GM23338 (cell line): ENCODE results near the gene CNOT6. TPM values are rescaled to one million over a fixed set of nuclear protein-coding genes. Genes with fewer than 3 reads are reported as not detected.

Experiments used
- ATAC-seq: fragments of 200-7000 bp; cut with Tn5 transposase; 3 replicates; pipeline ENCODE4 v1.9.1; 2020
- DNase-seq: peaks from one replicate; pipeline ENCODE4 v3.0.0-alpha.2; 2015; ENCODE audit warnings: low spot score
- H2AFZ ChIP-seq: fragments of 200-600 bp; sonication (generic); 2 replicates; pipeline ENCODE4 v1.8.0; 2016; ENCODE audit warnings: antibody characterized with exemption, mild to moderate bottlenecking, moderate library complexity
- H3F3A ChIP-seq: fragments of 200-600 bp; sonication (generic); replicated peaks from 2 replicates; pipeline ENCODE4 v1.8.0; 2017; ENCODE audit warnings: antibody characterized with exemption, mixed run types, low read depth
- H3K27ac ChIP-seq: fragments of 200-600 bp; sonication (generic); 2 replicates; pipeline ENCODE4 v1.6.1; 2016; ENCODE audit warnings: low read depth
- H3K27me3 ChIP-seq: fragments of 200-600 bp; sonication (generic); 2 replicates; pipeline ENCODE4 v1.8.0; 2016; ENCODE audit warnings: mild to moderate bottlenecking, mixed run types, moderate library complexity; ENCODE audit not compliant: insufficient read depth
- H3K36me3 ChIP-seq: fragments of 200-600 bp; sonication (generic); 2 replicates; pipeline ENCODE4 v1.8.0; 2016; ENCODE audit warnings: mild to moderate bottlenecking; ENCODE audit not compliant: insufficient read depth
- H3K4me1 ChIP-seq: fragments of 200-600 bp; sonication (generic); 2 replicates; pipeline ENCODE4 v1.8.0; 2016; ENCODE audit warnings: mild to moderate bottlenecking, moderate library complexity; ENCODE audit not compliant: insufficient read depth
- H3K4me2 ChIP-seq: fragments of 200-600 bp; sonication (generic); 2 replicates; pipeline ENCODE4 v1.7.1; 2017; ENCODE audit warnings: mixed run types
- H3K4me3 ChIP-seq: fragments of 200-600 bp; sonication (generic); 2 replicates; pipeline ENCODE4 v1.6.1; 2016; ENCODE audit warnings: mixed run types
- H3K79me2 ChIP-seq: fragments of 200-600 bp; sonication (generic); replicated peaks from 2 replicates; pipeline ENCODE4 v1.8.0; 2017; ENCODE audit warnings: mild to moderate bottlenecking; ENCODE audit not compliant: insufficient read depth
- H3K9me2 ChIP-seq: fragments of 200-600 bp; sonication (generic); 2 replicates; pipeline ENCODE4 v1.8.0; 2017; ENCODE audit not compliant: insufficient read depth
- H4K20me1 ChIP-seq: fragments of 200-600 bp; sonication (generic); replicated peaks from 2 replicates; pipeline ENCODE4 v1.8.0; 2017; ENCODE audit warnings: mild to moderate bottlenecking; ENCODE audit not compliant: insufficient read depth
- H3K27ac Mint-ChIP-seq: 2 replicates; pipeline ENCODE4 v1.8.0; 2020; ENCODE audit warnings: inconsistent platforms, mild to moderate bottlenecking, moderate library complexity, mixed read lengths
- H3K27me3 Mint-ChIP-seq: 3 replicates; pipeline ENCODE4 v1.8.0; 2022; ENCODE audit warnings: low read depth, mild to moderate bottlenecking, moderate library complexity, mixed read lengths, inconsistent platforms; ENCODE audit not compliant: insufficient read depth, poor library complexity
- H3K36me3 Mint-ChIP-seq: 3 replicates; pipeline ENCODE4 v1.8.0; 2021; ENCODE audit warnings: low read depth, mild to moderate bottlenecking, inconsistent platforms, moderate library complexity, mixed read lengths
- H3K4me1 Mint-ChIP-seq: 3 replicates; pipeline ENCODE4 v1.8.0; 2020; ENCODE audit warnings: mild to moderate bottlenecking, inconsistent platforms, mixed read lengths
- H3K4me3 Mint-ChIP-seq: 3 replicates; pipeline ENCODE4 v1.8.0; 2021; ENCODE audit warnings: moderate library complexity, mild to moderate bottlenecking, inconsistent platforms, mixed read lengths
- H3K9me3 Mint-ChIP-seq: 3 replicates; pipeline ENCODE4 v1.8.0; 2020; ENCODE audit warnings: moderate library complexity, mild to moderate bottlenecking, inconsistent platforms, mixed read lengths
- CREB1 ChIP-seq: fragments of 250-450 bp; sonication (Bioruptor Pico); IDR thresholded peaks from 2 replicates; pipeline ENCODE4 v1.5.0; 2020; ENCODE audit warnings: low read depth, mild to moderate bottlenecking, moderate library complexity
- EZH2 ChIP-seq: fragments of 200-600 bp; sonication (generic); IDR thresholded peaks from one replicate; pipeline ENCODE4 v1.8.0; 2017; ENCODE audit warnings: antibody characterized with exemption, mild to moderate bottlenecking, low read depth; ENCODE audit not compliant: unreplicated experiment
- JUNB ChIP-seq: IDR thresholded peaks from one replicate; pipeline ENCODE4 v1.6.1; 2016; ENCODE audit warnings: antibody characterized with exemption; ENCODE audit not compliant: unreplicated experiment
- POLR2AphosphoS5 ChIP-seq: IDR thresholded peaks from 2 replicates; pipeline ENCODE4 v1.6.1; 2016; ENCODE audit warnings: antibody characterized with exemption, low read depth
- ZNF114 ChIP-seq: fragments of 250-450 bp; sonication (Bioruptor Pico); IDR thresholded peaks from 2 replicates; pipeline ENCODE4 v1.5.0; 2020; ENCODE audit warnings: mild to moderate bottlenecking, moderate library complexity
- polyA plus RNA-seq: library from polyadenylated mRNA; unstranded; fragments of >200 nt; fragmentation: Nextera tagmentation; extraction: Ambion mirVana; gene quantifications from 2 replicates; pipeline ENCODE4 v1.2.1, GENCODE V29; 2016
- total RNA-seq: library from RNA; depleted of rRNA; stranded (reverse); fragments of >200 nt; shearing (Covaris generic); gene quantifications from 2 replicates; pipeline ENCODE4 v1.2.3, GENCODE V29; 2014
- TF ChIP-seq, protein P1 (sequence below), 2 experiments: fragments of 200-600 bp in 1 of 2; sonication (generic) in 1 of 2; conservative IDR thresholded peaks; 2 replicates each; pipeline versions ENCODE4 v1.5.1 to v1.6.1; 2016 to 2017; ENCODE audit warnings: antibody characterized with exemption in 2 of 2, low read depth in 2 of 2, mild to moderate bottlenecking in 2 of 2, moderate library complexity in 1 of 2
- TF ChIP-seq, protein P2 (sequence below): IDR thresholded peaks from one replicate; pipeline ENCODE4 v1.6.1; 2018; ENCODE audit warnings: antibody characterized with exemption; ENCODE audit not compliant: unreplicated experiment

CNOT6 gene
- total and polyA plus RNA-seq, 2 experiments from 2014 or later, result 14.6 to 38.7 TPM

DNA sequence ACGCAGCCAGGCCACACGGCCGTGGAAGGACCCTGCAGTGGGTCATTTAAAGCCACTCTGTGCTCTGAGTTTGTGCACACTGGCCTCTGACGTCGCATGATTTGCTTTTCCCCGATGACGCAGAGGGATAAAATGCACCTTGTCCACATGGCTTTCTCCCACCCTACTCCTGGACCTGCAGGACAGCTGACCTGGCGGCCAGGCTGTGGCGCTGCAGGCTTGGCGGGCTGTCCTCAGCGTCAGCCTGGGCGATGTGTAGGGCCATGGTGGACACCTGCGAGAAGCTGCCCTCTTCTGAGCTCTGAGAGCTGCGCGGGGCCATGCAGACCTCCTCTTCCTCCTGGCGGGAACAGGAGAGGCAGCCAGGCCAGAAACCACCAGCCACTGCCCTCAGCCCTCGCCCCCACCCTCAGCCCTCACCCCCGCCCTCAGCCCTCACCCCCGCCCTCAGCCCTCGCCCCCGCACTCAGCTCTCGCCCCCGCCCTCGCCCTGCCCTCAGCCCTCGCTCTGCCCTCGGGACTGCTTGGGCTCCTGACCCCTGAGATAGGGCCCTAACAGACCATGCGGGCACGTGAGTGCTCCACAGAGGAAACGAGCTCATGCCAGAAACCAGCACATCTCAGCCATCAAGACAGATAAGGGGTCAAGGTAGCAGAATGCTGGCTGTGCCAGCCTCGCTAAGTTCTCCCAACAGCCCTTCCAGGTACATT lies 117.1 kb downstream of the CNOT6 start:
- Histone ChIP-seq H3K36me3 (no peaks in the 10 kb centered on the region), H3K4me2 (no peak overlapping the region), H2AFZ (no peak overlapping the region), H3F3A (no peaks in the 10 kb centered on the region), H3K9me2 (no peaks in the 10 kb centered on the region), H3K27me3 (no peaks in the 10 kb centered on the region), H3K4me3 (no peak overlapping the region), H4K20me1 (no peaks in the 10 kb centered on the region), H3K4me1 (no peaks in the 10 kb centered on the region), H3K79me2 (no peaks in the 10 kb centered on the region), H3K27ac (no peak overlapping the region)
- Mint-ChIP-seq H3K9me3 (no peaks in the 10 kb centered on the region), H3K27ac (no peak overlapping the region), H3K27me3 (peaks cover 12% of the 10 kb centered on the region), H3K4me1 (peaks cover 5% of the 10 kb centered on the region; the same call in 1 of the 3 replicates), H3K4me3 (no peak overlapping the region), H3K36me3 (peaks cover 2% of the 10 kb centered on the region; the same call in 1 of the 3 replicates)
- no peak for TF ChIP-seq EZH2
- TF ChIP-seq, protein P1, sequence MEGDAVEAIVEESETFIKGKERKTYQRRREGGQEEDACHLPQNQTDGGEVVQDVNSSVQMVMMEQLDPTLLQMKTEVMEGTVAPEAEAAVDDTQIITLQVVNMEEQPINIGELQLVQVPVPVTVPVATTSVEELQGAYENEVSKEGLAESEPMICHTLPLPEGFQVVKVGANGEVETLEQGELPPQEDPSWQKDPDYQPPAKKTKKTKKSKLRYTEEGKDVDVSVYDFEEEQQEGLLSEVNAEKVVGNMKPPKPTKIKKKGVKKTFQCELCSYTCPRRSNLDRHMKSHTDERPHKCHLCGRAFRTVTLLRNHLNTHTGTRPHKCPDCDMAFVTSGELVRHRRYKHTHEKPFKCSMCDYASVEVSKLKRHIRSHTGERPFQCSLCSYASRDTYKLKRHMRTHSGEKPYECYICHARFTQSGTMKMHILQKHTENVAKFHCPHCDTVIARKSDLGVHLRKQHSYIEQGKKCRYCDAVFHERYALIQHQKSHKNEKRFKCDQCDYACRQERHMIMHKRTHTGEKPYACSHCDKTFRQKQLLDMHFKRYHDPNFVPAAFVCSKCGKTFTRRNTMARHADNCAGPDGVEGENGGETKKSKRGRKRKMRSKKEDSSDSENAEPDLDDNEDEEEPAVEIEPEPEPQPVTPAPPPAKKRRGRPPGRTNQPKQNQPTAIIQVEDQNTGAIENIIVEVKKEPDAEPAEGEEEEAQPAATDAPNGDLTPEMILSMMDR (conservative IDR thresholded peaks at IDR 0.05; ENCODE audit: low read depth in 2 of 2), result peak; percentile 25 to 85; a peak in 3 of 4 replicates
- TF ChIP-seq, protein P2, sequence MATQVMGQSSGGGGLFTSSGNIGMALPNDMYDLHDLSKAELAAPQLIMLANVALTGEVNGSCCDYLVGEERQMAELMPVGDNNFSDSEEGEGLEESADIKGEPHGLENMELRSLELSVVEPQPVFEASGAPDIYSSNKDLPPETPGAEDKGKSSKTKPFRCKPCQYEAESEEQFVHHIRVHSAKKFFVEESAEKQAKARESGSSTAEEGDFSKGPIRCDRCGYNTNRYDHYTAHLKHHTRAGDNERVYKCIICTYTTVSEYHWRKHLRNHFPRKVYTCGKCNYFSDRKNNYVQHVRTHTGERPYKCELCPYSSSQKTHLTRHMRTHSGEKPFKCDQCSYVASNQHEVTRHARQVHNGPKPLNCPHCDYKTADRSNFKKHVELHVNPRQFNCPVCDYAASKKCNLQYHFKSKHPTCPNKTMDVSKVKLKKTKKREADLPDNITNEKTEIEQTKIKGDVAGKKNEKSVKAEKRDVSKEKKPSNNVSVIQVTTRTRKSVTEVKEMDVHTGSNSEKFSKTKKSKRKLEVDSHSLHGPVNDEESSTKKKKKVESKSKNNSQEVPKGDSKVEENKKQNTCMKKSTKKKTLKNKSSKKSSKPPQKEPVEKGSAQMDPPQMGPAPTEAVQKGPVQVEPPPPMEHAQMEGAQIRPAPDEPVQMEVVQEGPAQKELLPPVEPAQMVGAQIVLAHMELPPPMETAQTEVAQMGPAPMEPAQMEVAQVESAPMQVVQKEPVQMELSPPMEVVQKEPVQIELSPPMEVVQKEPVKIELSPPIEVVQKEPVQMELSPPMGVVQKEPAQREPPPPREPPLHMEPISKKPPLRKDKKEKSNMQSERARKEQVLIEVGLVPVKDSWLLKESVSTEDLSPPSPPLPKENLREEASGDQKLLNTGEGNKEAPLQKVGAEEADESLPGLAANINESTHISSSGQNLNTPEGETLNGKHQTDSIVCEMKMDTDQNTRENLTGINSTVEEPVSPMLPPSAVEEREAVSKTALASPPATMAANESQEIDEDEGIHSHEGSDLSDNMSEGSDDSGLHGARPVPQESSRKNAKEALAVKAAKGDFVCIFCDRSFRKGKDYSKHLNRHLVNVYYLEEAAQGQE, result no peak
- peak; percentile 66 for ATAC-seq
- DNase-seq, result peak; percentile 51

DNA sequence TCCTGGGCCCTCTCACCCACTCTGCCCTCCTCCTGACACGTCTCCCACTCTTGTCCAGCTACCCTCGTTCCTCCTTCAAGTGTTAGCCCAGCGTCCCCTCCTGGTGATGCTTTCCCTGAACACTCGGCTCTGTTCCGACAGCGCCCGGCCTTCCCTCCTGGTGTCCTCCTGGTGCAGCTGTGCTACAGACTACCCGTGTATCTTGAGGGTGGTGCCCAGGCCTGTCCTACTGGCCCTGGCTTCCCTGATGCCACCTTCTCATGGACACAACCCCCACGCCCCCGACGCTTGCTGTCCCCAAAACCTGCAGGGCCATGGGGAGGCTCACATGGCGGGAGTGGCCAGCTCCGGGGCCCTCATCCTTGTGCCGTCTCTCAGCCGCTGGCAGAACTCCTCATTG lies 118.5 kb downstream of the CNOT6 start:
- TF ChIP-seq, protein P2, result no peak
- TF ChIP-seq CREB1 (CRISPR knock-in tag) (no peak), JUNB (no peak), EZH2 (no peak), ZNF114 (CRISPR knock-in tag) (no peak), POLR2AphosphoS5 (no peak)
- TF ChIP-seq, protein P1 (conservative IDR thresholded peaks at IDR 0.05; ENCODE audit: low read depth in 2 of 2), result no peak
- no peak overlapping the region for H2AFZ ChIP-seq
- H3K4me3 ChIP-seq, result no peak overlapping the region
- no peaks in the 10 kb centered on the region for H4K20me1 ChIP-seq
- no peaks in the 10 kb centered on the region for H3K9me3 Mint-ChIP-seq
- no peak for ATAC-seq
- no peaks in the 10 kb centered on the region for H3K4me1 ChIP-seq
- H3K27ac Mint-ChIP-seq, result no peak overlapping the region
- H3F3A ChIP-seq, result no peaks in the 10 kb centered on the region
- peaks cover 3% of the 10 kb centered on the region; the same call in 1 of the 3 replicates for H3K36me3 Mint-ChIP-seq
- H3K9me2 ChIP-seq, result no peaks in the 10 kb centered on the region
- no peak overlapping the region for H3K4me2 ChIP-seq
- H3K36me3 ChIP-seq, result no peaks in the 10 kb centered on the region
- 0 out of 2 replicates have a peak, but pooled peaks cover 3% of the 10 kb centered on the region for H3K27me3 ChIP-seq
- peaks cover 12% of the 10 kb centered on the region for H3K27me3 Mint-ChIP-seq
- H3K79me2 ChIP-seq, result no peaks in the 10 kb centered on the region
- no peak overlapping the region for H3K27ac ChIP-seq
- no peak for DNase-seq
- peaks cover 5% of the 10 kb centered on the region; the same call in 1 of the 3 replicates for H3K4me1 Mint-ChIP-seq
- no peak overlapping the region for H3K4me3 Mint-ChIP-seq
